GM10248 (cell line): ENCODE data around the gene HECW1.

Source experiments
- CTCF ChIA-PET: fragments of 300-600 bp; sonication (Branson Sonifier 250); formaldehyde crosslinking; extraction: SDS; loops from one replicate; lab custom pipeline; 2021; ENCODE audit warnings: antibody characterized with exemption; lab: Yijun Ruan, JAX
- POLR2A ChIA-PET: fragments of 350-650 bp; sonication (Branson Sonifier 250); formaldehyde crosslinking; extraction: SDS; loops from one replicate; lab custom pipeline; 2020; ENCODE audit warnings: antibody characterized with exemption; lab: Yijun Ruan, JAX
- DNase-seq: peaks from one replicate; pipeline ENCODE4 v3.0.0; 2012; ENCODE audit errors: extremely low spot score
- CTCF ChIP-seq: IDR thresholded peaks from 2 replicates; pipeline ENCODE4 v1.5.1; 2012; ENCODE audit warnings: mild to moderate bottlenecking, low read depth; ENCODE audit errors: extremely low read depth, missing control alignments, control extremely low read depth

Gene HECW1

GRCh38 chr7:43535810-43536585, 423.6 kb downstream of the HECW1 start:
- CTCF ChIA-PET = no interaction called here
- POLR2A ChIA-PET = no interaction called here
- no peak for TF ChIP-seq CTCF
- no peak for DNase-seq

GRCh38 chr7:43536773-43537172, 424.3 kb downstream of the HECW1 start:
- POLR2A ChIA-PET = no interaction called here
- no peak for DNase-seq
- CTCF ChIA-PET = interaction anchor here (1.2 to 1.5 kb wide), 3 partner anchors 12 to 163 kb away, joined by 3 to 5 read pairs (median 3); no protein-coding TSS in a partner anchor
- no peak for TF ChIP-seq CTCF

- CTCF ChIA-PET = interaction anchor here (1.2 to 1.5 kb wide), 3 partner anchors 11 to 162 kb away, joined by 3 to 5 read pairs (median 3); no protein-coding TSS in a partner anchor
Observed at GRCh38 chr7:43537765-43538403, 425.4 kb downstream of the HECW1 start.

GRCh38 chr7:43538404-43538771, 425.9 kb downstream of the HECW1 start:
- no peak for DNase-seq
- POLR2A ChIA-PET = no interaction called here
- CTCF ChIA-PET = interaction anchor here (1.3 kb wide), 1 partner anchor 37 kb away, joined by 3 read pairs; no protein-coding TSS in a partner anchor
- TF ChIP-seq CTCF = no peak

More at GRCh38 chr7:43537765-43538403, 425.4 kb downstream of the HECW1 start:
- no peak for DNase-seq
- POLR2A ChIA-PET = no interaction called here
- no peak for TF ChIP-seq CTCF

GRCh38 chr7:43540471-43540870, 428.0 kb downstream of the HECW1 start:
- ChIA-PET POLR2A (no interaction called here), CTCF (interaction anchor here (1.8 kb wide), 1 partner anchor 13 kb away, joined by 6 read pairs; no protein-coding TSS in a partner anchor)
- no peak for DNase-seq
- no peak for TF ChIP-seq CTCF

- CTCF ChIA-PET = no interaction called here
- DNase-seq = no peak
- TF ChIP-seq CTCF = no peak
- POLR2A ChIA-PET = no interaction called here
Observed at GRCh38 chr7:43542716-43543115, 430.3 kb downstream of the HECW1 start.
